Stimulated activated CD8-positive, alpha-beta memory T cell treated with anti-CD3 and anti-CD28 coated beads, Interleukin-4, amount 100 ng/mL, for 1 hour (primary cell): ENCODE data around the gene BCAM.

Experiments used
- DNase-seq, 2 donors: peaks; one replicate each; pipeline ENCODE4 v3.0.0-alpha.2; 2020; ENCODE audit warnings: low read depth in 2 of 2, low spot score in 1 of 2

Gene BCAM

GRCh38 chr19:44789943-44790483 lies 18.9 kb upstream of the BCAM start:
- no peak for DNase-seq

- no peak for DNase-seq
These were observed 16.6 kb upstream of the BCAM start for GRCh38 chr19:44792281-44792680.

- DNase-seq: no peak
These were observed 14.3 kb upstream of the BCAM start for GRCh38 chr19:44794610-44795009.

GRCh38 chr19:44795398-44795987 lies 13.4 kb upstream of the BCAM start:
- DNase-seq: no peak

- DNase-seq: no peak
These were observed 12.2 kb upstream of the BCAM start for GRCh38 chr19:44796701-44797115.

- no peak for DNase-seq
These were observed 9.1 kb upstream of the BCAM start for GRCh38 chr19:44799627-44800346.

GRCh38 chr19:44800461-44800860 lies 8.4 kb upstream of the BCAM start:
- peak; percentile 64 to 72 for DNase-seq

- no peak for DNase-seq
These were observed 5.2 kb upstream of the BCAM start for GRCh38 chr19:44803442-44804428.

GRCh38 chr19:44806291-44806690 lies 2.6 kb upstream of the BCAM start:
- no peak for DNase-seq

- no peak for DNase-seq
These were observed 1.7 kb upstream of the BCAM start for GRCh38 chr19:44807162-44807561.

GRCh38 chr19:44807652-44808462 lies 1.0 kb upstream of the BCAM start:
- DNase-seq: no peak

GRCh38 chr19:44809577-44810233 lies 802 bp downstream of the BCAM start:
- no peak for DNase-seq

GRCh38 chr19:44810234-44811121 lies 1.6 kb downstream of the BCAM start:
- DNase-seq: no peak

GRCh38 chr19:44811122-44811419 lies 2.2 kb downstream of the BCAM start:
- no peak for DNase-seq

- DNase-seq: no peak
These were observed 3.3 kb downstream of the BCAM start for GRCh38 chr19:44812142-44812718.

- DNase-seq: no peak
These were observed 4.4 kb downstream of the BCAM start for GRCh38 chr19:44813070-44813840.

- DNase-seq: no peak
These were observed 5.1 kb downstream of the BCAM start for GRCh38 chr19:44813841-44814470.

GRCh38 chr19:44814517-44814916 lies 5.6 kb downstream of the BCAM start:
- DNase-seq: no peak
